NCI-H524 treated with DMSO at 0.1 percent for 48 hours (cell line): ENCODE measurements around the gene PRDX5.

Experiments used
- DNase-seq: peaks from one replicate; lab custom pipeline; 2025; lab: John Stamatoyannopoulos, UW

PRDX5 gene

GRCh38 chr11:64362339-64362738 is 44.4 kb downstream of the PRDX5 start:
- no peak for DNase-seq

- no peak for DNase-seq
Measured at GRCh38 chr11:64364435-64364834, 46.5 kb downstream of the PRDX5 start.

DNA sequence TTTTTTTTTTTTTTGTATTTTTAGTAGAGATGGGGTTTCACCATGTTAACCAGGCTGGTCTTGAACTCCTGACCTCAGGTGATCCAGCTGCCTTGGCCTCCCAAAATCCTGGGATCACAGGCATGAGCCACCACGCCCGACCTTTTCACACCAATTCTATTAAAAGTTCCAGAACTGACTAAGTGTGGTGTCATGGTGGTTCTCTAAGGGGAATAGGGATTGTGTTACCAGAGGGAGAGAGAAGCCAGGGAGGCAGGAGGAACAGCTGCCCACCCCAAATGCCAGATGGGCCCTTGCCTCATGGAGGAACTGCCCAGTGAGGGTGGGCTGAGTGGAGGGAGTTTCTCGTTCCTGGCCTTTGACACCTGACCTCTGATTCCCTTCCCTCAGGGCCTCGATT is 47.0 kb downstream of the PRDX5 start:
- no peak for DNase-seq

- no peak for DNase-seq
Measured at GRCh38 chr11:64366751-64367150, 48.8 kb downstream of the PRDX5 start.

GRCh38 chr11:64367931-64368672 is 50.2 kb downstream of the PRDX5 start:
- no peak for DNase-seq

GRCh38 chr11:64368673-64369074 is 50.8 kb downstream of the PRDX5 start:
- DNase-seq: no peak

GRCh38 chr11:64369440-64370421 is 51.8 kb downstream of the PRDX5 start:
- DNase-seq: no peak

- no peak for DNase-seq
Measured at GRCh38 chr11:64371201-64371600, 53.3 kb downstream of the PRDX5 start.
